ENCODE measurements around the gene ZMYND8. TPM values are rescaled to one million over a fixed set of nuclear protein-coding genes. Genes with fewer than 3 reads are reported as not detected.
"Not testable (repeated sequence)": the region's sequence is repeated elsewhere in the genome, so short reads cannot be mapped to it uniquely, and the experiment has no call there.

ZMYND8 gene
- total RNA-seq, 2 donors from 2014 or later, result 42.7 to 50.3 TPM

DNA sequence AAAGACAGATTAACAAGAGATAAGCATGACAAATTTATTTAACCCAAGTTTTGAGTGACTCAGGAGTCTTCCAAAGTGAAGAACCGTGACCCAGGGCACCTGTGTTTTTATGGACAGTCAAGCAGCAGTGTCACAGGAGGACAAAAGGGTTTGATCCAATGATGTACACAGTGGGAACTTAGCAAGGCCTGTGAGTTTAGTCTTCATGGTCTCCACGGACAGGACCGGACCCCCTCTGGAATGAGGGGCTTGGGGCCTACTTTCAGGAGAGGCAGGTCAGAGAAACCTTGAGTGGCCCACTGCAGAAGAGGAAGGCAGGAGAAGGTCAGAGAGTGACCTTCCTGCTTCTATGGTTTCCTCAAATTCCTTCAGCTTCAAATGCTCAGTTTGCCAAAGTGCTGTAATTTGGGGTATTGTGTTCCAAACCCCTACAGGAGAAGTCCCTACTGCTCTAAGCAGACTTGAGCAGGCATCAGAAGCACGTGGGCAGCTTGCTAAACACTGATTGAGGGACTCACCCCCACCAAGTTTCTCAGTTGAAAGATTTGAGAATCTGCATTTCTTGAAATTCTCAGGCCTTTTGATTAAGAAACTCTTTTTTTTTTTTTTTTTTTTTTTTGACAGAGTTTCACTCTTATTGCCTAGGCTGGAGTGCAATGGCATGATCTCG lies 26.4 kb upstream of the ZMYND8 start:
- Mint-ChIP-seq H3K4me1 (peaks cover 15% of the 10 kb centered on the region), H3K4me3 (no peak overlapping the region), H3K36me3 (ENCODE audit: low read depth) (no peaks in the 10 kb centered on the region), H3K27me3 (no peaks in the 10 kb centered on the region), H3K27ac (no peak overlapping the region)
- no peak for DNase-seq
- no peak for ATAC-seq
- no peaks in the 10 kb centered on the region for H3K9me3 ChIP-seq (ENCODE audit: control insufficient read depth, low read length, poor library complexity, severe bottlenecking)

DNA sequence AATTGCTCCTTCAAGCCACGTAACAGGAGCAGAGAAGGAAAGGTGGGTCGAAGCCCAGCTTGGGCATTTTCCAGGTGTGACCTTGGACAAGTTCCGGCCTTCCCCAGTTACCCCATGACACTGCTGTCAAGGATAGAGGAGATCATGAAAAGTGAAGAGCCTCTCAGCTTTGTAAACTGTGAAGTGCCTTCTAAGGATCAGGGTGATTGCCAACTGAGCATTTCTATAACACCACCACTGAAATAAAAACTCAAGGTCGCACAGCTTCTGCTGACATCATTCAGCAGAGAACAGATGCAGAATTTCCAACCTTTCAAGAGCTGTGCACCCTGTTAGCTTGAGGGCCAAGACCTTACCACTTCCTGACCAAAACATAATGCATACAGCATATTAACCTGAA lies 24.0 kb upstream of the ZMYND8 start:
- DNase-seq (no peak), ATAC-seq (peak; percentile 49)
- no peak overlapping the region for H3K27ac Mint-ChIP-seq

DNA sequence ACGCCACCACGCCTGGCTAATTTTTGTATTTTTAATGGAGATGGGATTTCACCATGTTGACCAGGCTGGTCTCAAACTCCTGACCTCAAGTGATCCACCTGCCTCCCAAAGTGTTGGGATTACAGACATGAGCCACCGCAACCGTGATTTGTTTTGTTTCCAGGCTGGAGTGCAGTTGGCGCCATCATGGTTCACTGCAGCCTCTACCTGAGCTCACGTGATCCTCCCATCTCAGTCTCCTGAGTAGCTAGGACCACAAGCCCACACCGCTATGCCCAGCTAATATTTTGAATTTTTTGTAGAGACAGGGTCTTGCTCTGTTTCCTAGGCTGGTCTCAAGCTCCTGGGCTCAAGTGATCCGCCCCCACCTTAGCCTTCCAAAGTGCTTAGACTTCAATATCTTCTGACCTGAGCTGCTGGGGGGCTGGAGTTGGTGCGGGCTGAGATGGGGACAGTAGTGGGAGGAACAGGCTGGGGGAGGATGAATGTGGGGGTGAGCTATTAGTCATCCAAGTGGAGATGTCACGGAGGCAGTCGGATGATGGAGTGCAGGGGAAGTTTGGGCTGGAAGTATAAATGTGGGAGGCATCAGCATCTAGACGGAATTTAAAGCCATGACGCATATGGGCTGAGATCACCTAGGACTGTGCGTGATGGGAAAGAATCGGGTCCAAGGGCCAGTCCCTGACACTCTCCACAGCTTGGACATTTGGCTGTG lies 23.1 kb upstream of the ZMYND8 start:
- Mint-ChIP-seq H3K27me3 (no peaks in the 10 kb centered on the region), H3K4me1 (peaks cover 15% of the 10 kb centered on the region), H3K36me3 (ENCODE audit: low read depth) (no peaks in the 10 kb centered on the region), H3K4me3 (no peak overlapping the region), H3K27ac (peak overlapping the region; percentile 53)
- DNase-seq (no peak), ATAC-seq (no peak)
- H3K9me3 ChIP-seq (ENCODE audit: control insufficient read depth, low read length, poor library complexity, severe bottlenecking), result no peaks in the 10 kb centered on the region

More for the DNA sequence above, 24.0 kb upstream of the ZMYND8 start:
- Mint-ChIP-seq H3K4me1 (peaks cover 15% of the 10 kb centered on the region), H3K4me3 (no peak overlapping the region), H3K36me3 (ENCODE audit: low read depth) (no peaks in the 10 kb centered on the region), H3K27me3 (no peaks in the 10 kb centered on the region)
- no peaks in the 10 kb centered on the region for H3K9me3 ChIP-seq (ENCODE audit: control insufficient read depth, low read length, poor library complexity, severe bottlenecking)

DNA sequence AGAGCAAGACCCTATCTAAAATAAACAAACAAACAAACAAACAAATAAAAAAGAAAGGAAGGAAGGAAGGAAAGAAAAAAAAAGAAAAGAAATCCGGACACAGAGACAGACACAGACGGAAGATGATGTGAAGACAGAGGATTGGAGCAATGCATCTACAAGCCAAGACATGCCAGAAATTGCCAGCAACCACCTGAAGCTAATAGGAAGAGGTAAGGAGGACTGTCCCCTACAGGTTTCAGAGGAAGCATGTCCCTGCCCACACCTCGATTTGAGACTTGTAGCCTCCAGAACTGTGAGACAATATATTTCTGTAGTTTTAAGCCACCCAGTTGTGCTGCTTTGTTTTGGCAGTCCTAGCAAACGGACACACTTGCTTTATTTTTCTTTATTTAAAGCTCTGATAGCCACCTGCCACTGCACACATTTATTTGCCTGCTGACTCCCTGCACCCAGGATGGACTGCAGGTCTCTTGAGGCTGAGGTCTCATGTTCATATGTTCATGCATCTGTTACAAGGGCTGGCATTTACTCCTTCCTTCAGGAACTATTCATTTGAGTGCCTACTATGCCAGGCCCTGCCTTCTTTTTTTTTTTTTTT lies 20.7 kb upstream of the ZMYND8 start:
- no peak overlapping the region for H3K27ac Mint-ChIP-seq
- peaks cover 11% of the 10 kb centered on the region for H3K4me1 Mint-ChIP-seq
- no peak overlapping the region for H3K4me3 Mint-ChIP-seq
- ATAC-seq (no peak), DNase-seq (no peak)
- no peaks in the 10 kb centered on the region for H3K9me3 ChIP-seq (ENCODE audit: control insufficient read depth, low read length, poor library complexity, severe bottlenecking)
- no peaks in the 10 kb centered on the region for H3K27me3 Mint-ChIP-seq
- no peaks in the 10 kb centered on the region for H3K36me3 Mint-ChIP-seq (ENCODE audit: low read depth)

DNA sequence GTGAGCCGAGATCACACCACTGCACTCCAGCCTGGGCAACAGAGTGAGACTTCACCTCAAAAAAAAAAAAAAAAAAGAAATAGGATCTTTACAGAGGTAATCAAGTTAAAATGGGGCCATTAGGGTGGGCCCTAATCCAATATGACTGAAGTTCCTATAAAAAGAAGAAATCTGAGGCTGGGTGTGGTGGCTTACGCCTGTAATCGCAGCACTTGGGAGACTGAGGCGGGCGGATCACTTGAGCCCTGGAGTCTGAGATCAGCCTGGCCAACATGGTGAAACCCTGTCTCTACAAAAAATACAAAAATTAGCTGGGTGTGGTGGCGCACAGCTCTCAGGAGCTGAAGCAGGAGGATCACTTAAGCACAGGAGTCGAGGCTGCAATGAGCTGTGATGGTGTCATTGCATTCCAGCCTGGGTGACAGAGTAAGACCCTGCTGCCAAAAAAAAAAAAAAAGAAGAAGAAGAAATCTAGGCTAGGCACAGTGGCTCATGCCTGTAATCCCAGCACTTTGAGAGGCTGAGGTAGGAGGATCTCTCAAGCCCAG lies 19.7 kb upstream of the ZMYND8 start:
- not testable (repeated sequence) for H3K36me3 Mint-ChIP-seq (ENCODE audit: low read depth); DNase-seq; H3K9me3 ChIP-seq (ENCODE audit: control insufficient read depth, low read length, poor library complexity, severe bottlenecking); ATAC-seq; H3K27me3 Mint-ChIP-seq; H3K4me3 Mint-ChIP-seq
- H3K4me1 Mint-ChIP-seq, result peaks cover 11% of the 10 kb centered on the region
- peak overlapping the region; percentile 45 for H3K27ac Mint-ChIP-seq

DNA sequence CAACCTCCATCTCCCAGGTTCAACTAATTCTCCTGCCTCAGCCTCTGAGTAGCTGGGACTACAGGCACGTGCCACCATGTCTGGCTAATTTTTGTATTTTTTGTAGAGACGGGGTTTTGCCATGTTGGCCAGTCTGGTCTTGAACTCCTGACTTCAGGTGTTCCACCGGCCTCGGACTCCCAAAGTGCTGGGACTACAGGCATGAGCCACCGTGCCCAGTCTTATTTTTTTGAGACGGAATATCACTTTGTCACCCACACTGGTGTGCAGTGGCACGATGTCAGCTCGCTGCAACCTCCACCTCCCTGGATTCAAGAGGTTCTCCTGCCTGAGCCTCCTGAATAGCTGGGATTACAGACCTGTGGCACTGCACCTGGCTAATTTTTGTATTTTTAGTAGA lies 17.6 kb upstream of the ZMYND8 start:
- not testable (repeated sequence) for H3K27ac Mint-ChIP-seq; H3K4me3 Mint-ChIP-seq; H3K9me3 ChIP-seq (ENCODE audit: control insufficient read depth, low read length, poor library complexity, severe bottlenecking); DNase-seq; H3K27me3 Mint-ChIP-seq; ATAC-seq; H3K4me1 Mint-ChIP-seq; H3K36me3 Mint-ChIP-seq (ENCODE audit: low read depth)

DNA sequence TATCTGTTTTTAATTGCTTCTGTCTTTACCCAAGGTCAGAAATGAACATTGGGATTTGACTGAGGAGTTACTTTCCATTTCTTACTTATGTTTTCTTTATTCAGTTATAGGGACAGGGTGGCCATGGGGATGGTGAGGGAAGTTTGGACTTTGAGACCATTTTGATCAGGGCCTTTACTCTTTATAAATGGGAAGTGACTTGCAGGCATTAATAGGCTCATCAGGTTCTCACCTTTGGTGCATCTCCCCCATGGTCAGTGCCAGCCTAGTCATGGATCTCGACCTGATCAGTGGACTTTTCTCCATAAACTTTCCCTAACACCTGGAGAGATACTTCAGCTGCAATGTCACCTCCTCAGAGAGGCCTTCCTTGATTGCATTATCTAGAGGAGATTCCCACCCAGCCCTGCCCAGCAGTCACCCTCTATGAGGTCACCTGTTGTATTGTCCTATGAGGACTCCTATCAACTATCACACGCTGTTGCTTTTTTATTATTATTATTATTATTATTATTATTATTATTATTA lies 16.8 kb upstream of the ZMYND8 start:
- Mint-ChIP-seq H3K4me3 (no peak overlapping the region), H3K36me3 (ENCODE audit: low read depth) (no peaks in the 10 kb centered on the region), H3K27ac (no peak overlapping the region), H3K27me3 (peaks cover 4% of the 10 kb centered on the region), H3K4me1 (no peaks in the 10 kb centered on the region)
- ATAC-seq, result no peak
- no peak for DNase-seq
- H3K9me3 ChIP-seq (ENCODE audit: control insufficient read depth, low read length, poor library complexity, severe bottlenecking), result no peaks in the 10 kb centered on the region

DNA sequence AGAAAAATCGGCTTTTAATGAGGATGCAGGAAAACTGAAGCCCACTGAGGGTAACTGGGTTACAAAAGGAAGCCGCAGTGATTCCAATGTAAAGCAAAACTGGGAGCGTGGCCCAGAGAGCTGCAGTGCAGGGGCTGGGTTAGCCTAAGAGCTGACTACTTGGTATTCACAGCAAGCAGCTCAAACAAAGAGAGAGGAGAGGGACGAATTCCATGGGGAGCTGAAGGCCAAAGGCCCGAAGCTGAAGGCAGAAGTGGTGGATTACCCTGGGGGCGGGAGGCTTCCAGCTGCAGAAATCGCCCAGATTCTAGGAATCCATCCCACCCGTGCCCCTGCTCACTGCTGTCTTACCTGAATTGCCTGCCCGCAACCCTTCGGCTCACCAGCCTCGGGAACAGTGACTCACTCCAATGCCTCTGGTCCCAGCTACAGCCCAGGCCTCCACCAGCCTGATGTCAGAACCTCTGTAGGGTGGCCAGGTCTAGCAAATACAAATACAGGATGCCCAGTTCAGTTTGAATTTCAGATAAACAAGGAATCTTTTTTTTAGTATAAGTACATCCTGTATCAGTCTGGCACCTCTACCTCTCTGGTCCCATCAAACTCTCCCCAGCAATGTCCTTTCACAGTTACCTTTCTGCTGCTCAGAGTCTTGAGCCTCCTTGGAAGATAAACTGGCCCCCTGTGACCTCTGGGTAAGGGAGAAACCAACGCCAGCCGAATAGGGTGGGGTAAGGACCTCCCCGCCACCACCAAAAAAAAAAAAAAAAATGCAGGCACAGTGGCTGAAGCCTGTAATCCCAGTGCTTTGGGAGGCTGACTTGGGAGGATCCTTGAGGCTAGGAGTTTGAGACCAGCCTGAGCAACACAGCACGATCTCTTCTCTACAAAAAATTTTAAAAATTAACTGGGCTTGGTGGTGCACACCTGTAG lies 14.6 kb upstream of the ZMYND8 start:
- no peak overlapping the region for H3K27ac Mint-ChIP-seq
- no peak for DNase-seq
- H3K4me1 Mint-ChIP-seq, result no peaks in the 10 kb centered on the region
- no peaks in the 10 kb centered on the region for H3K9me3 ChIP-seq (ENCODE audit: control insufficient read depth, low read length, poor library complexity, severe bottlenecking)
- no peak for ATAC-seq
- H3K36me3 Mint-ChIP-seq (ENCODE audit: low read depth), result no peaks in the 10 kb centered on the region
- H3K4me3 Mint-ChIP-seq, result no peak overlapping the region
- peaks cover 4% of the 10 kb centered on the region for H3K27me3 Mint-ChIP-seq

DNA sequence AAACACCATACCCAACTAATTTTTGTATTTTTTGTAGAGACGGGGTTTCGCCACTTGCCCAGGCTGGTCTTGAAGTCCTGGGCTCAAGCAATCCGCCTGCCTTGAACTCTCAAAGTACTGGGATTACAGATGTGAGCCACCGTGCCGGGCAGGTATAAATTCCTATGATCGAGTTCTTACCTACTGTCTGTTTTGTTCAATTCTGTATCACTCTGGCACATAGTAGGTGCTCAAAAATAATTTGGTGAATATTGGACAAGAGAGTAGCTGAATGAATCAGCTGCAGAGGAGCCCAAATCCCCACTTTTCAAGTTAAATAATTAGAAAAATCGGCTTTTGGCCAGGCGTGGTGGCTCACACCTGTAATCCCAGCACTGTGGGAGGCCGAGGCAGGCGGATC lies 13.7 kb upstream of the ZMYND8 start:
- H3K27me3 Mint-ChIP-seq, result peaks cover 4% of the 10 kb centered on the region
- no peak overlapping the region for H3K4me3 Mint-ChIP-seq
- H3K36me3 Mint-ChIP-seq (ENCODE audit: low read depth), result no peaks in the 10 kb centered on the region
- DNase-seq (no peak), ATAC-seq (no peak)
- H3K9me3 ChIP-seq (ENCODE audit: control insufficient read depth, low read length, poor library complexity, severe bottlenecking), result no peaks in the 10 kb centered on the region
- H3K4me1 Mint-ChIP-seq, result peaks cover 2% of the 10 kb centered on the region
- H3K27ac Mint-ChIP-seq, result no peak overlapping the region

DNA sequence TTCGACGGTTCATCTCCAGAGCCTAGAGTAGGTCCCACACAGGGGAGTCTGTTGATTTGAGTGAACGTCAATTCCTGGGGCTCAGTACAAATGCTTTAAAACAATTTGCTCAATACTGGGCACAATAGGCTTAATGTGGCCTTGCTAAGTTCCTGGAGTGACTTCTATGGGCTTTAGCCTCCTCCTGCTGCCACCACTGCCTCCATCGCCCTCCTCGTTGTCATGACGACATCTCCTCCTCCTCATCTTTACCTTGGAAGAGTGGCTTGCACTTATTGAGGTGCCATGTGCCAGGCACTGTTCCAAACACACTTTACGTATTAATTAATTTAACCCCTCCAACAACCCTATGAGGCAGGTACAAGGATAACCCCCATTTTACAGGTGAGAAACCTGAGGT lies 11.8 kb upstream of the ZMYND8 start:
- Mint-ChIP-seq H3K36me3 (ENCODE audit: low read depth) (no peaks in the 10 kb centered on the region), H3K4me3 (no peak overlapping the region), H3K27me3 (peaks cover 4% of the 10 kb centered on the region), H3K27ac (no peak overlapping the region), H3K4me1 (peaks cover 5% of the 10 kb centered on the region)
- no peak for ATAC-seq
- no peak for DNase-seq
- no peaks in the 10 kb centered on the region for H3K9me3 ChIP-seq (ENCODE audit: control insufficient read depth, low read length, poor library complexity, severe bottlenecking)

DNA sequence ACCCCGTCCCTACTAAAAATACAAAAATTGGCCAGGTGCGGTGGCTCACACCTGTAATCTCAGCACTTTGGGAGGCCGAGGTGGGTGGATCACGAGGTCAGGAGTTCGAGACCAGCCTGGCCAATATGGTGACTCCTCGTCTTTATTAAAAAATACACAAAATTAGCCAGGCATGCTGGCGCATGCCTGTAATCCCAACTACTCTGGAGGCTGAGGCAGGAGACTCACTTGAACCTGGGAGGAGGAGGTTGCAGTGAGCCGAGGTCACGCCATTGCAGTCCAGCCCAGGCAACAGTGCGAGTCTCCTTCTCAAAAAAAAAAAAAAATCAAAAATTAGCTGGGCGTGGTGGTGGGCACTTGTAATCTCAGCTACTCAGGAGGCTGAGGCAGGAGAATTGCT lies 9.8 kb upstream of the ZMYND8 start:
- not testable (repeated sequence) for DNase-seq; H3K27ac Mint-ChIP-seq; H3K4me3 Mint-ChIP-seq; ATAC-seq; H3K36me3 Mint-ChIP-seq (ENCODE audit: low read depth); H3K27me3 Mint-ChIP-seq; H3K9me3 ChIP-seq (ENCODE audit: control insufficient read depth, low read length, poor library complexity, severe bottlenecking)
- H3K4me1 Mint-ChIP-seq, result peaks cover 15% of the 10 kb centered on the region

DNA sequence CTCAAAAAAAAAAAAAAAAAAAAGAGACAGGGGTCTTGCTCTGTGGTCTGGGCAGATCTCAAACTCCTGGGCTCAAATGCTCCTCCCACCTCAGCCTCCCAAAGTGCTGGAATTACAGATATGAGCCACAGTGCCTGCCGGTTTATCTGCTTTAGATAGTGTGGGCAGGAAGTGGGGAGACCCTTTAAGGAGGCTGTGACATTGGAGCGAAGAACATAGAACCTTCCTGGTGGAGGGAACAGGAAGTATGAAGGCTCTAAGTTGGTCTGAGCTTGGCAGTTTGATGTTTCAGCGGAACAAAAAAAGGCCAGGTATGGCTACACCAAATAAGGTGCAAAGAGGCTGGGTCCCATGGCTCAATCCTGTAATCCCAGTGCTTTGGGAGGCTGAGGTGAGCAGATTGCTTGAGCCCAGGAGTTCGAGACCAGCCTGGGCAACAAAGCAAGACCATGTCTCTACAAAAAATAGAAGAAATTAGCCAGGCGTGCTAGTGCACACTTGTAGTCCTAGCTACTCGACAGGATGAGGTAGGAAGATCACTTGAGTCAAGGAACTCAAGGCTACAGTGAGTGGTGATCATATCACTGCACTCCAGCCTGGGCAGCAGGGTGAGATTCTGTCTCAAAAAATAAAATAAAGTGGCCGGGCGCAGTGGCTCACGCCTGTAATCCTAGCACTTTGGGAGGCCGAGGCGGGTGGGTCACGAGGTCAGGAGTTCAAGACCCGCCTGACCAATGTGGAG lies 8.7 kb upstream of the ZMYND8 start:
- no peaks in the 10 kb centered on the region for H3K36me3 Mint-ChIP-seq (ENCODE audit: low read depth)
- no peaks in the 10 kb centered on the region for H3K9me3 ChIP-seq (ENCODE audit: control insufficient read depth, low read length, poor library complexity, severe bottlenecking)
- peaks cover 4% of the 10 kb centered on the region for H3K27me3 Mint-ChIP-seq
- DNase-seq (no peak), ATAC-seq (no peak)
- H3K4me1 Mint-ChIP-seq, result peaks cover 18% of the 10 kb centered on the region
- peak overlapping the region; percentile 19 for H3K4me3 Mint-ChIP-seq
- peak overlapping the region; percentile 19 for H3K27ac Mint-ChIP-seq

All from T-helper 17 cell (primary cell).